Psoas muscle (tissue), 8 donors: Measurements from ENCODE around the gene KBTBD12. TPM values are rescaled to one million over a fixed set of nuclear protein-coding genes. Genes with fewer than 3 reads are reported as not detected.

ENCODE experiments used
- ATAC-seq, 4 donors: fragments of 200-7000 bp; cut with Tn5 transposase; one replicate each; pipeline ENCODE4 v1.9.1; 2020; ENCODE audit warnings: moderate library complexity in 3 of 4, mild to moderate bottlenecking in 2 of 4
- DNase-seq, 2 donors: peaks; one replicate each; pipeline ENCODE4 v3.0.0-alpha.2; 2020
- H3K27ac ChIP-seq: fragments of 200-600 bp; one replicate; pipeline ENCODE4 v1.8.0; 2022
- H3K27me3 ChIP-seq, 3 donors: fragments of 200-600 bp in 1 of 3; one replicate each; pipeline versions ENCODE4 v1.6.1 to v1.8.0; 2013 to 2022; ENCODE audit warnings: low read length in 2 of 3, mild to moderate bottlenecking in 2 of 3, moderate library complexity in 1 of 3; ENCODE audit not compliant: insufficient read depth in 3 of 3
- H3K36me3 ChIP-seq, 2 donors: fragments of 200-600 bp in 1 of 2; one replicate each; pipeline versions ENCODE4 v1.6.1 to v1.8.0; 2013 to 2022; ENCODE audit warnings: low read depth in 1 of 2, mild to moderate bottlenecking in 1 of 2, moderate library complexity in 1 of 2; ENCODE audit not compliant: insufficient read depth in 1 of 2
- H3K4me1 ChIP-seq: fragments of 200-600 bp; one replicate; pipeline ENCODE4 v1.8.0; 2022
- H3K4me3 ChIP-seq: fragments of 200-600 bp; one replicate; pipeline ENCODE4 v1.8.0; 2022; ENCODE audit warnings: mild to moderate bottlenecking
- H3K9me3 ChIP-seq: fragments of 200-600 bp; one replicate; pipeline ENCODE4 v1.8.0; 2022
- CTCF ChIP-seq: fragments of 200-600 bp; IDR thresholded peaks from one replicate; pipeline ENCODE4 v1.8.0; 2022; ENCODE audit warnings: antibody characterized with exemption
- WGBS, 3 donors: extraction: QIAGEN DNeasy Blood & Tissue Kit; methylation state at CpG; one replicate each; pipeline versions ENCODE4 v1.1.6 to v1.1.7; 2013; 5-methylcytosine and 5-hydroxymethylcytosine counted together
- intact Hi-C, 2 donors: fragments of 100-400 bp; cut with DNase I; formaldehyde crosslinking; loops; one replicate each; pipeline versions ENCODE4 v1.11.0 to v1.14.2; 2022
- polyA plus RNA-seq, 3 donors: library from polyadenylated mRNA; stranded (reverse); fragments of 200-250 nt; gene quantifications; one replicate each; pipeline ENCODE4 v1.2.3, GENCODE V29; 2013
- total RNA-seq, 4 donors: library from RNA; stranded (reverse); fragmentation: NEBNext Ultra II Directional in 2 of 4; extraction: Animal tissue kit (Norgen Biotek cat#: 25700) in 2 of 4; gene quantifications; one replicate each; pipeline versions ENCODE4 v1.2.1 to v1.2.4, GENCODE V29; 2021 to 2023
- donor health status: healthy with polysubstance abuse.
- donor health status: DM: no; HTN: no; CAD: no; lungs with moderate emphysema.
- donor health status: Bipolar disorder and iron deficiency.
- donor health status: healthy.
- donor health status: DM: yes; HTN: yes; CAD: no.
- donor health status: DM: no; HTN: no; CAD: no.
- donor health status: DM: no; HTN: no; CAD: no.
- donor health status: DM: yes; HTN: yes; CAD: no.

KBTBD12 gene
- total and polyA plus RNA-seq, 7 donors, result 2.1 to 47.5 (median 20.6) TPM

GRCh38 chr3:127961963-127962362 is 46.9 kb downstream of the KBTBD12 start:
- peak in 2 of 4 donors; percentile 48 to 50 for ATAC-seq
- intact Hi-C loops, result loop anchor here in 1 of 2 donors (10.0 kb wide), 1 partner anchor 387 kb away; no protein-coding TSS in a partner anchor
- Histone ChIP-seq H3K4me3 (no peak overlapping the region), H3K9me3 (no peaks in the 10 kb centered on the region), H3K27me3 (no peaks in the 10 kb centered on the region), H3K4me1 (peaks cover 12% of the 10 kb centered on the region), H3K36me3 (peaks cover 0 to 13% of the 10 kb centered on the region in 2 donors), H3K27ac (no peak overlapping the region)
- WGBS, 3 donors, result 78 to 84% (median 82%) methylated on average over 4 of the region's 4 CpGs
- TF ChIP-seq CTCF, result no peak
- DNase-seq, result no peak

- no peak overlapping the region for H3K27ac ChIP-seq
- no peaks in the 10 kb centered on the region for H3K9me3 ChIP-seq
- no peak for TF ChIP-seq CTCF
- no peak for ATAC-seq
- peaks cover 12% of the 10 kb centered on the region for H3K4me1 ChIP-seq
- H3K4me3 ChIP-seq, result no peak overlapping the region
- intact Hi-C loops, result loop anchor here in 1 of 2 donors (10.0 kb wide), 1 partner anchor 388 kb away; no protein-coding TSS in a partner anchor
- H3K36me3 ChIP-seq, result peaks cover 0 to 22% of the 10 kb centered on the region in 2 donors
- 94 to 96% (median 94%) methylated on average over 5 of the region's 5 CpGs for WGBS, 3 donors
- DNase-seq, result no peak
- H3K27me3 ChIP-seq, result no peaks in the 10 kb centered on the region
Observed at GRCh38 chr3:127962937-127963336, 47.9 kb downstream of the KBTBD12 start.

DNA sequence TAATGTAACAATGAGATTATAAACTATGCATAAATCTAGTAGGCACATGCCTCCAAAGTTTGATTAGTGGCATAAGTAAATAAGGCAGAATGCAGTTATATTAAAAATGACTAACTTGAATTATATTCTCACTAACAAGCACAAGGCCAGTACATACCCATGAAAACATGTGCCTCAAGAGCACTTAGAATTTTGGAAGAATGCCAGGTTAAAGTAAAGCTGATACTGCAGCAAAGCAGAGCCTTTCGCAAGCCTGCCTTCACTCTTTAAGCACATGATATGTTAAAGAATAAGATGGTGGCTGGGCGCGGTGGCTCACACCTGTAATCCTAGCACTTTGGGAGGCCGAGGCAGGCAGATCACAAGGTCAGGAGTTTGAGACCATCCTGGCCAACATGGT is 49.0 kb downstream of the KBTBD12 start:
- ATAC-seq (peak in 2 of 4 donors; percentile 48 to 59), DNase-seq (no peak)
- intact Hi-C loops, result loop anchor here in 1 of 2 donors (10.0 kb wide), 1 partner anchor 389 kb away; no protein-coding TSS in a partner anchor
- TF ChIP-seq CTCF, result no peak
- Histone ChIP-seq H3K4me1 (peaks cover 12% of the 10 kb centered on the region), H3K27ac (no peak overlapping the region), H3K27me3 (no peaks in the 10 kb centered on the region), H3K9me3 (no peaks in the 10 kb centered on the region), H3K36me3 (peaks cover 0 to 25% of the 10 kb centered on the region in 2 donors), H3K4me3 (no peak overlapping the region)
- 50 to 78% (median 55%) methylated on average over 4 of the region's 4 CpGs for WGBS, 3 donors

- Histone ChIP-seq H3K27ac (no peak overlapping the region), H3K4me1 (peaks cover 11% of the 10 kb centered on the region), H3K27me3 (no peaks in the 10 kb centered on the region), H3K4me3 (no peak overlapping the region), H3K9me3 (no peaks in the 10 kb centered on the region), H3K36me3 (peaks cover 0 to 25% of the 10 kb centered on the region in 2 donors)
- DNase-seq, result no peak
- no peak for TF ChIP-seq CTCF
- ATAC-seq, result peak; percentile 55 to 82 (median 69)
- intact Hi-C loops, result loop anchor here in 1 of 2 donors (10.0 kb wide), 1 partner anchor 390 kb away; no protein-coding TSS in a partner anchor
- WGBS, 3 donors, result 36 to 38% (median 37%) methylated on average over 3 of the region's 3 CpGs
Observed at GRCh38 chr3:127964816-127965215, 49.8 kb downstream of the KBTBD12 start.

- Histone ChIP-seq H3K4me3 (no peak overlapping the region), H3K27me3 (no peaks in the 10 kb centered on the region), H3K9me3 (no peaks in the 10 kb centered on the region), H3K36me3 (peaks cover 0 to 28% of the 10 kb centered on the region in 2 donors), H3K4me1 (peaks cover 3% of the 10 kb centered on the region), H3K27ac (no peak overlapping the region)
- 83 to 95% (median 89%) methylated on average over 1 of the region's 1 CpG for WGBS, 3 donors
- DNase-seq (no peak), ATAC-seq (no peak)
- TF ChIP-seq CTCF, result no peak
- intact Hi-C loops, result loop anchor here in 1 of 2 donors (10.0 kb wide), 1 partner anchor 393 kb away; no protein-coding TSS in a partner anchor
Observed at GRCh38 chr3:127967316-127967715, 52.3 kb downstream of the KBTBD12 start.
